HT-29 (cell line): Measurements from ENCODE around the gene H1-8. TPM values are rescaled to one million over a fixed set of nuclear protein-coding genes. Genes with fewer than 3 reads are reported as not detected.

Experiments
- DNase-seq: peaks from one replicate; pipeline ENCODE4 v3.0.0-alpha.2; 2015; ENCODE audit warnings: low spot score
- total RNA-seq: library from RNA; depleted of rRNA; stranded (reverse); fragments of >200 nt; shearing (Covaris generic); gene quantifications from 2 replicates; pipeline ENCODE4 v1.2.3, GENCODE V29; 2014

The H1-8 gene
- total RNA-seq, 1 experiment from 2014 or later: not detected

GRCh38 chr3:129571605-129572547 lies 28.9 kb downstream of the H1-8 start:
- no peak for DNase-seq

- no peak for DNase-seq
These were observed 29.6 kb downstream of the H1-8 start for GRCh38 chr3:129572603-129573002.

GRCh38 chr3:129573493-129573892 lies 30.5 kb downstream of the H1-8 start:
- DNase-seq: no peak

- DNase-seq: no peak
These were observed 31.2 kb downstream of the H1-8 start for GRCh38 chr3:129574206-129574605.

GRCh38 chr3:129575233-129575996 lies 32.4 kb downstream of the H1-8 start:
- DNase-seq: no peak

GRCh38 chr3:129575997-129576384 lies 33.0 kb downstream of the H1-8 start:
- DNase-seq: no peak

GRCh38 chr3:129576514-129577352 lies 33.8 kb downstream of the H1-8 start:
- DNase-seq: peak; percentile 42

- DNase-seq: no peak
These were observed 34.4 kb downstream of the H1-8 start for GRCh38 chr3:129577366-129577765.

GRCh38 chr3:129577925-129578786 lies 35.2 kb downstream of the H1-8 start:
- no peak for DNase-seq

- no peak for DNase-seq
These were observed 37.0 kb downstream of the H1-8 start for GRCh38 chr3:129579991-129580390.

- DNase-seq: no peak
These were observed 38.6 kb downstream of the H1-8 start for GRCh38 chr3:129581623-129582022.

- no peak for DNase-seq
These were observed 39.8 kb downstream of the H1-8 start for GRCh38 chr3:129582799-129583198.

- DNase-seq: no peak
These were observed 40.3 kb downstream of the H1-8 start for GRCh38 chr3:129583289-129583688.

GRCh38 chr3:129584631-129585030 lies 41.7 kb downstream of the H1-8 start:
- DNase-seq: no peak

- no peak for DNase-seq
These were observed 43.1 kb downstream of the H1-8 start for GRCh38 chr3:129585949-129586657.

GRCh38 chr3:129586746-129587430 lies 43.9 kb downstream of the H1-8 start:
- peak; percentile 39 for DNase-seq

- no peak for DNase-seq
These were observed 44.7 kb downstream of the H1-8 start for GRCh38 chr3:129587566-129588210.

- DNase-seq: no peak
These were observed 47.2 kb downstream of the H1-8 start for GRCh38 chr3:129590215-129590614.

GRCh38 chr3:129591932-129592331 lies 49.0 kb downstream of the H1-8 start:
- no peak for DNase-seq
